Lower leg skin (tissue), 3 donors: ENCODE data around the gene SNCB.

ENCODE experiments used
- CTCF ChIP-seq, 3 donors: fragments of 450-650 bp; IDR thresholded peaks; one replicate each; pipeline ENCODE4 v1.5.1; 2016; ENCODE audit warnings: antibody characterized with exemption in 3 of 3, mild to moderate bottlenecking in 3 of 3, moderate library complexity in 2 of 3
- POLR2A ChIP-seq, 2 donors: fragments of 450-650 bp; IDR thresholded peaks; one replicate each; pipeline ENCODE4 v1.6.1; 2016 to 2017; ENCODE audit warnings: antibody characterized with exemption in 2 of 2, mild to moderate bottlenecking in 1 of 2, moderate library complexity in 1 of 2

- TF ChIP-seq CTCF (IDR thresholded peaks at IDR 0.05) (no peak), POLR2A (IDR thresholded peaks at IDR 0.05) (no peak)
Observed at GRCh38 chr5:176606875-176607274, 23.5 kb downstream of the SNCB start.
